Left ventricle myocardium superior (tissue), 1 donor: ENCODE data around the gene POLR3H. TPM values are rescaled to one million over a fixed set of nuclear protein-coding genes. Genes with fewer than 3 reads are reported as not detected.
"Not testable (repeated sequence)": the region's sequence is repeated elsewhere in the genome, so short reads cannot be mapped to it uniquely, and the experiment has no call there.

Source experiments
- ATAC-seq: fragments of 200-7000 bp; cut with Tn5 transposase; one replicate; pipeline ENCODE4 v1.9.1; 2020; ENCODE audit warnings: mild to moderate bottlenecking, moderate library complexity
- DNase-seq: peaks from one replicate; pipeline ENCODE4 v3.0.0-alpha.2; 2020
- intact Hi-C: fragments of 100-400 bp; cut with micrococcal nuclease; formaldehyde crosslinking; loops from one replicate; pipeline ENCODE4 v1.11.0; 2022
- long read RNA-seq: library from polyadenylated mRNA; unstranded; transcript quantifications from one replicate; pipeline ENCODE4 v2.0.0, GENCODE V29; 2021
- total RNA-seq: library from RNA; stranded (reverse); fragmentation: NEBNext Ultra II Directional; extraction: Animal tissue kit (Norgen Biotek cat#: 25700); gene quantifications from one replicate; pipeline ENCODE4 v1.2.1, GENCODE V29; 2021
- donor health status: DM: no; HTN: yes; CAD: no; lungs with severe emphysema.

The POLR3H gene
- total RNA-seq = 17.9 TPM
- long read RNA-seq, full-length matches to known transcripts = 37 of 47 reads
- long read RNA-seq, partial matches to known transcripts = 5 of 47 reads
- long read RNA-seq, other reads (novel, unspliced or antisense) = 5 of 47 reads

GRCh38 chr22:41543854-41544670, at the start of gene POLR3H:
POLR3H (minus strand) TSS chr22:41544470; CDS start chr22:41544101, 369 bp downstream.
- DNase-seq (peak; percentile 100), ATAC-seq (peak; percentile 98)
- intact Hi-C loops = no loop called here

- ATAC-seq, intact Hi-C loops, DNase-seq: not testable (repeated sequence)
These were observed 49.2 kb upstream of the POLR3H start for GRCh38 chr22:41593336-41593960.

DNA sequence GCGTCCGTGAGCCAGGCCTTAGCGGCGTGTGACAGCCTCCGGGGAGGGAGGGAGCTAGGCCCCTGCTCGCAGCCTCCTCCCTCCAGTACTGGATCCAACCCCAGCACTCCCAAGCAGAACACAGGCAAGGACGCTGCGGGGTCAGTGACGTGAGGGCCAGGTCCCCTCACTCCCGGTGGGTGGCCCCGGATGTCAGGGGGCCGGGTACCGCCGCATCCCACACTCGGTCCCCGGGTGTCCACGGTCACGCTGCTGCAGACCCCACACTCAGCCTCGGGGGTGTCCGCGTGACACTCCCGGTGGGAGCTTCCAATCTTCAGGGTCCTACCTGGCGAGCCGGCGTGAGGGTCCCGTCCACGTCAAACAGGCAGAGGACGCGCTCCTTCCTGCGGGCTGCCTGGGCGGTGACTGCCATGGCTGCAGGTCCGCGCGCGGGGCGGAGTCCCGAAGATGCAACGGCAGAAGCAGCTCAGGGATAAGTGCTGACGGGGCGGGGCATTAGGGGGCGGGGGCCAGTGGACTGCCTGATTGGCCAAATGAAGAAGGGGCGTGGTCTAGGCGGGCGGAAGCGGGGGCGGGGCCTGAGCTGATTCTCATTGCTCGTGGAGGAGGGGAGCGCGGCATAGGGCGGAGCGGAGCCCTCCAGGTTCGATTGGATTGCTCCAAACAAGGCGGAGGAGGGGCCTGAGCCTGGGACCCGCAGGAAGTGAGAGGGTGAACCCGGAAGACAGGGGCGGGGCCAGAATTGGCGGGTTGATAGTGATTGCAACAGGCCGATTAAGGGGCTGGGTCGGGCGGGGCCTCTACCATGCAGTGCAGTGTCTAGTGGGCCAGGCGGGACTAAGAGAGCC, 45.3 kb upstream of the POLR3H start, which contains the start of gene PMM1:
Gene PMM1 (minus strand): TSS at position 450 of the 851 bp plus-strand sequence. CDS start 35 bp downstream, at position 415.
- intact Hi-C loops = no loop called here
- DNase-seq = peak; percentile 100
- ATAC-seq = peak; percentile 98

DNA sequence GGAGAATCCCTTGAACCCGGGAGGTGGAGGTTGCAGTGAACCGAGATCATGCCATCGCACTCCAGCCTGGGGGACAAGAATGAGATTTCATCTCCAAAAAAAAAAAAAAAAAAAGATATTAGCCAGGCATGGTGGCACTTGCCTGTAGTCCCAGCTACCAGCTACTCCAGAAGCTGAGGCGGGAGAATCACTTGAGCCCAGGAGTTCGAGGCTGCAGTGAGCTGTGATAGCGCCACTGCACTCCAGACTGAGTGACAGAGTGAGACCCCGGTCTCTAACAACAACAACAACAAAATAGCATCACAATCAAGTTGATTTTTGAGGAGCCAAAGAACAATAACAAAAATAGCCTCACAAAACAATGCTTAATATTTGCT, 43.1 kb upstream of the POLR3H start:
- no peak for ATAC-seq
- DNase-seq = no peak
- intact Hi-C loops = no loop called here

GRCh38 chr22:41585898-41586297, 41.6 kb upstream of the POLR3H start:
- intact Hi-C loops = no loop called here
- no peak for ATAC-seq
- no peak for DNase-seq

DNA sequence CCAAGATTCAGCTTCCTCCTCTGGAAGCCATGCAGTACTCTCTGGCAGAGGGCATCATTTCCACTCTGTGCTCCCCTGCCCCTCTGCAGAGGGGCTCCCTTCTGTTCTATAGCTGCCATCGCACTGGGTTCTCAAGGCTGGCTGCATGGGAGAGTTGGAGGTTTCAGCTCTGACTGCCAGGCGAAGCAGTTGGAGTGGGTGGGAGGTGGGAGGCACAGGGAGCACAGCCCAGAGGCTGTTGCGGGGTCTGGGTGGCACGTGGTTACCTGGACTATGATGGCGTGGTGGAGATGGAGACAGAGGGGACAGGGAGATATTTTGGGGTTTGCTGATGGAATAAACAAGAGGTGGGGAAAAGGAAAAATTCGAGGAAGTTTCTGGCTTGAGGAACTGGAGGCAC, 40.6 kb upstream of the POLR3H start:
- DNase-seq = no peak
- intact Hi-C loops = no loop called here
- no peak for ATAC-seq

DNA sequence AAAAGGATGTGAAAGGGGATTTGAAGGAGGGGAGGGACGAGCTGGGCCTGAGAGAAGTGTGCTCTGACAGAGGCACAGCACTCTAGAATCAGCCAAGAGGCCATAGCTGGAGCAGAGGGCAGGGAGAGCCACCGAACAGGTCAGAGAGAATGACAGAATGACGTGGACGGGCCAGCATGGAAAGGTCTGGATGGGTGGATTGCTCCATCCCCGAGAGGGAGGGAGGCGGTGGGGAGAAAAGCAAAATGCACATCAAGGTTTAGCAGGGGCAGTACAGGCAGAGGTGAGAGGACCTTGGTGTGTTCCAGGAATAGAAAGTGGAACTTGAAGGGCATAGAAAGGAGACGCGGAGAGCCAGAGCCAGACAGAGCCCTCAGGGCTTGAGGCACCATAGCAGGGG, 38.4 kb upstream of the POLR3H start:
- ATAC-seq (peak; percentile 42), DNase-seq (no peak)
- intact Hi-C loops = no loop called here

GRCh38 chr22:41579997-41580355, 35.7 kb upstream of the POLR3H start:
- DNase-seq = no peak
- no peak for ATAC-seq
- intact Hi-C loops = no loop called here

DNA sequence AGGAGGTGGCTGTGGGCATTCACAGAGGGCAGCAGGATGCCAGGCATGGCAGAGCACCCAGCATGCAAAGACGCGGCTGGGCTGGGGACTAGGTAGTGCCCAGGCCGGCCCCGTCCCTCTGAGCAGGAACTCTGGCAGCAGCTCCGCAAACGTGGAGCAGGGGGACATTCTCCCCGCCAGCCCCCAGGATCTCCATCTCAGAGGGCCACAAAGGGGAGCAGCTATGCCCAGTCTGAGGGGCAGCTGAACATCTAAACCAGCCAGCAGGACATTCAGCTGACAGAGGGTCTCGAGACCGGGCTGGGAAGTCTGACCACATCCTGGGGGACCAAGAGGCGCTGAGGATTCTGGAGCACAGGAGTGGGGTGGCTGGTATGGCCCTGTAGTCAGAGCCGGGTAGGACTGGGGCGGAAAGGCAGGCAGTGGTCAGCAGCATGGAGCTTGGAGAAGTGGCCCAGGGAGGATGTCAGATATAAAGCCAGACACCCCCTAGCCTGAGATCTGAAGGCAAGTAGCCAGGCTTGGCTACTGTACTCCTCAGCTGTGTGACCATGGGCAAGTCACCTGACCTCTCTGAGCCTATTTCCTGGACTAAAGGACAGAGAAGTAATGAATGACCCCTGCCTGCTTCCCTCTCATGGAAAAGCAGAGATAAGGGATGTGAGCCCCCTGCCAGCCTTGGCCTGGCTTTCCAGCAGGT, 35.2 kb upstream of the POLR3H start:
- ATAC-seq (no peak), DNase-seq (no peak)
- intact Hi-C loops = no loop called here

DNA sequence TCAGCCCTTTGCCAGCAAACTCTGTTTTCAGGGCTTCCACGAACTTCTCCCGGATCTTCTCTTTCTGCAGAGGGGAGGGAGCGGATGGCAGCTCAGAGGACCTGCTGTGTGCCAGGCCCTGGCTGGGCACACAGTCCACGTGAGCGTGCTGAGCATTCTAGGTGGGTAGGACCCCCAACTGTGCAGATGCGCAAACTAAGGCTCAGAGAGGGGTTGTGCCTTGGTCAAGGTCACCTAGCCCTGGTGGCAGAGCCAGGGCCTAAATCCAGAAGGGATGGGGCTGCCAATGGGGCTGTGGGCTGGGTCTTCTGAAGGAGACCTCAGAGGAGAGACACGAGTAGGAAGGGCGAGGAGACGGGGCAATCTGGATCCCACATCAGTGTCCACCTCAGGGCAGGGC, 34.5 kb upstream of the POLR3H start:
- DNase-seq = no peak
- ATAC-seq = peak; percentile 0
- intact Hi-C loops = no loop called here

DNA sequence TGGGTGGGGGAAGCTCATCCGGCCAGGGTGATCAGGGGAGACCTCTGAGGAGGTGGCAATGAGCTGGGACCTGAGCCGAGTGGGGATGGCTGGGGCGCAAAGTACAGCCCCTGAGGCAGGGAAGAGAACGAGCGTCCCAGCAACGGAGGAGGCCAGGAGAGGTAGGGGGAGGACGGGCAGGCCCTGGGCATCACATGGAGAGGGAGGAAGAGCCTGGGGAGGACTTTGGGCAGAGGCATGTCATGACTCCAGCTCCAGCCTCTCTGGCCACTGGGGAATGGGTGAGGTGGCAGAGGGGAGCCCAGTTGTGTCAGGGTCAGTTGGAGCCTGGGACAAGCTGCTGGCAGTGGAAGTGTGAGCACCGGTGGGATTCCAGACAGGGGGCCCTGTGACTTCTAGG, 33.8 kb upstream of the POLR3H start:
- intact Hi-C loops = no loop called here
- peak; percentile 2 for ATAC-seq
- no peak for DNase-seq

DNA sequence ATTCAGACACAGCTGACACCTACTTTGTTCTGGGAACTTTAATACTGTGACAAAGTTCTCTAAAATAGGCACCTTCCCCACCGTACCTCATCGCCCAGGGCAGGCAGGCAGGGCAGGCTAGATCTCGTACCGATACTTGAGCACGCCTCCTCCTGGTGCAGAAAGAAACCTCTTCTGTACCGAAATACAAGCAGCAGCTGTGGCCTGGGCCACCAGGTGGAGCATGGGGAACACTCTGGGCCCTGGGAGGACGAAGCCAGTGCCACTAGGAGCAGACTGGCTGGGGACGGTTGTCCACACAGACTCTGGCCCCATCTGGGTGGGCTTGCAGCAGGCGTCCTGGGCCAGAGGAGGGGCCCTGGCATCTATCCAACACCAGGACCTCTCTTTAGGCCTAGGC, 32.6 kb upstream of the POLR3H start:
- DNase-seq (peak; percentile 80), ATAC-seq (peak; percentile 59)
- intact Hi-C loops = no loop called here

DNA sequence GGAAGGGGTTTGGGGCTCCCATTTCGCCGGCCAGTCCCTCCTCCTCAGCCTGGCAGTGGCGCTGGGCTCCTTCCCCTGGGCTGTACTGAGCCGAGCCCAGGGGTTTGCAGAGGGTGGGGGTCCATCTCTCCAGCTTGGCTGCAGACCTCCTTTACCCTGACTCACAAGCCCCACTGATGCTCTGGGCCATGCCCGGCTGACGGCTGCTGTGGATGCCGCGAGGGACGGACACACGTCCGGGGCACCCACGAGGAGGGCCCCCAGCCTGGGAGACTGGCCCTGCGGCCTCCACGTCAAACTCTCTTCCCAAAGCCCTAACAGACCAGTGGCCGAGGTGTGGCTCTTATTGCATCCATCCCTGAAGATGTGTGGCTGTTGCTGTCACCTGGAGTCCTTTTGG, 31.3 kb upstream of the POLR3H start:
- DNase-seq = no peak
- intact Hi-C loops = no loop called here
- ATAC-seq = peak; percentile 0

DNA sequence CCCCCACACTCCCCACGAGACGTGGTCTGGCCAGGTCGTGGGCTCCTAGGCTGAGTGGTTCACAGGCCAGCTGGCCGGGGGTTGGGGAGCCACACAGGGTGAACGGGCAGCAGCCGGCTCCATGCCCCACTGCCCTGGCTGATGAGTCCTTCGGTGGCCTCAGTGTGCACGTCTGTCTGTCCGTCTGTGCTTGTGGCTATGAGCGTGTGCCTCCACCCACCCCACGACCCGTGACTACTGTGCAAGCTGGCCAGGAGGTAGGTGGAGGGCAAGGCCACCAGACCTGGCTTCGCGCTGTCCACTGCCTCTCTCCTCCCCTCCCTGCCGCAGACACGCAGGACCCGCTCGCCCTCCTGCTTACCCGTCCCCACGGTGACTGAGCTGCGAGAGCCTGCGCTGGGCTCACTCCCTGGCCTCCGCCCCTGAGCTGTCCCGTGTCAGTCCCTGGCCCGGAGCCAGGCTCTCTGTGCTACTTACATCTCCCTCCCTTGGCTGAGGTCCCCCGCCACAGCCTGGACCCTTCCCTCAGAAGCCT, 30.6 kb upstream of the POLR3H start:
- DNase-seq = peak; percentile 94
- peak; percentile 61 for ATAC-seq
- intact Hi-C loops = no loop called here

GRCh38 chr22:41573677-41574076, 29.4 kb upstream of the POLR3H start:
- intact Hi-C loops = no loop called here
- DNase-seq (no peak), ATAC-seq (no peak)

- intact Hi-C loops, DNase-seq, ATAC-seq: not testable (repeated sequence)
These were observed 28.0 kb upstream of the POLR3H start for GRCh38 chr22:41572305-41572704.

GRCh38 chr22:41571786-41572185, 27.5 kb upstream of the POLR3H start:
- DNase-seq = no peak
- intact Hi-C loops = no loop called here
- no peak for ATAC-seq

DNA sequence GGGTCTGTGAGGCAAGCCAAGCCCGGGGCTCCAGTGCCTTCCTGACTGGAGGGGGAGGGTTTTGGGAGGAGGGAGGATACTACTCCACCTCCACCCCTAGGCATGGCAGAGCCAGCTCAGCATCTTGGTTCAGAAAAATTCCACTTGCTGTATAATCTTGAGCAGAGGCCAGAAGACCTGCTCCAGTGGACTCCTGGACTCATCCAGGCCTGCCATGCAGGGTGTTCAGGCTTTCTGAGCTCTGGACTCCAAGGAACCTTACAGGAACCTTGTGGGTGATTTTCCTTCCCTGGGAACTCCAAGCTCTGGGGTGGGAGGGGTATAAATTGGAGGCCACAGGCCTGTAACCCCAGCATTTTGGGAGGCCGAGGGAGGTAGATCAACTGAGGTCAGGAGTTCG, 26.0 kb upstream of the POLR3H start:
- ATAC-seq = no peak
- no peak for DNase-seq
- intact Hi-C loops = no loop called here

DNA sequence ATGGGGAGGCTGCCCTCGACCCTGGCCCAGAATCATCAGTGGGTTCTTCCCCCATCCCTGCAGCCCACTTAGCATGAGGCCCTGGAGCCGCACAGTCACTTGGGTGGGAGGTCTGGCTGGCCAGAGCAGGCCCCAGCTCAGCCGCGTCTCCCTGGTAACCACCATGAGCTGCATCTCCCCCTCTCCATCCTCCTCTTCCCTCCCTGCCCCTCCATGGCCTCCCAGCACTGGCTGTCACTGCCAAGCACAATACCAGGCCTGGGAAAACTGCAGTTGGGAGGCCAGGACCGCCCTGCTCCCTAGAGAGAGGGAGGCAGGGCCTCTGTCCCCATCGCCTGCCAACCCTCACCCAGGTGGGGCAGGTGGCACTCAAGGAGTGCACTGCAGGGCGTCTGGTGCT, 24.5 kb upstream of the POLR3H start:
- peak; percentile 2 for ATAC-seq
- no peak for DNase-seq
- intact Hi-C loops = no loop called here
